GM21786 (cell line): ENCODE data around the gene ATP1B1.
A peak's percentile ranks its signal among the peaks of the same experiment; 100 is the strongest.
"Not testable (repeated sequence)": the region's sequence is repeated elsewhere in the genome, so short reads cannot be mapped to it uniquely, and the experiment has no call there.

Experiments
- ATAC-seq: cut with Tn5 transposase; IDR thresholded peaks from one replicate; pipeline ENCODE4 v1.9.1; 2021; ENCODE audit not compliant: unreplicated experiment

Gene ATP1B1

DNA sequence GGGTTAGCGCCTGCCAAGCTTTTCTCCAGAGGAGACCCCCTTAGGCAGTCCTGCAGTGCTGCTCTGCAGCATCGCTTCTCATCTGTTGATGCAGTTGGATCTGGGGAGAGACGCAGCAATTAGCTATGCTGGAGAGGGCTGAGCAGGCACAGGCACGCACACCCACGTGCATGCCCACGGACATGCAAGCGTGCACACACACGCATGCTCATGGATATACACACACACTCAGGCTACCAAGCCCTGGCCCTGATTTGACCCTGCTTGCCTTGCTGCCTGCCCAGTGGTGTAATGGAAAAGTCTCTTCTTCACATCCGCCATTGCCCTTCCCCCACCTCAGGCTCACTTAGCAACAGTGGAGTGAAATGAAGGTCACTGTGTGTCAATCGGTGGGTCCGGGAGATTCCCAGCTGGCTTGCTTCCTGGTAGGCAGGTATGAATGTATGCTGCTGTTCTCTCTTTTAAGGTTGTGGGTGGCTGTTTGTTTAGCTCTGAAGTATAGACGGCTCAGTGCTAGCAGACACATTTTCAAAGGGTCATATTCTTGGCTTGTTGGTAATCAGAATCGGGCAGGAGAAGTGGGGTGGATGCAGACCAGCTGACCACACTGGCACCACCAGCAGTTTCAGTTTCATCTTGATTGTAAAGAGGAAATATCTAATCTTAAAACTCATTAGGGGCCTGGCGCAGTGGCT lies 9.5 kb downstream of the ATP1B1 start:
- ATAC-seq = peak; percentile 76

DNA sequence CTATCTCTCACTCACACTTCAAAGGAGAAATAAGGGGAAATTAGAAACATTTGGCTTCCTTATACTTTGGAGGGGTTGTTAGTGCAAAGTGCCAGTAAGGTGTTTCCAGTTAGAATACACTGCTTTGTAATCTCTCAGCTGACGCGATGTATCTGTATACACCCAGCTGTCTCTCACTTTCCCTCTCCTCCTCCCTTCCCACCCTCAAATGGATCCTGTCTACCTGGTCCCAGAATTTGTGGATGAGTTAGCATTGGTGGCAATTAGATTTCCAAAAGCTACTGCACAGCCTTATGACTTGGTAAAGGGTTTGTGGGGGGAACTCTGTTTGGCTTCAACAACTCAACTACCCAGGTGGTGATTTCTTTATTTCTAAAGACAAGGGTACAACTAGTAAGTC lies 10.5 kb downstream of the ATP1B1 start:
- no peak for ATAC-seq

DNA sequence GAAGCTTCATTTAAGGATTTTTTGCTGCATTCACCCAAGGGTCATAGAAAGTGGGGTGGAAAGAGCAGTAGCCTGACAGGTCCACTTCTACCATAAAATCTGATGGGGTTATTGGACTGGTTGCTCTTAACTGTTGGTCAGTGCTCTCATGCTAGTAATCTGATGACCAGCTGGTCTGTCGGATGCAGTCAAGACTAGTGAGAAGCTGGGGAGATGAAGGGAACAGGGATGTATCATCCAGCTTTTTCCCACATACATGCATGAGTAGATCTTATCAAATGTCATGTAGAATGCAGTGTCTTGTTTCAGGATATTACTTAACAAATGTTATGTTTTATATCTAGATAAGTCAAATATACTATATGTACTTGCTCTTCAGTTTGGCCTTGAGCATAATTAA lies 11.1 kb downstream of the ATP1B1 start:
- no peak for ATAC-seq

DNA sequence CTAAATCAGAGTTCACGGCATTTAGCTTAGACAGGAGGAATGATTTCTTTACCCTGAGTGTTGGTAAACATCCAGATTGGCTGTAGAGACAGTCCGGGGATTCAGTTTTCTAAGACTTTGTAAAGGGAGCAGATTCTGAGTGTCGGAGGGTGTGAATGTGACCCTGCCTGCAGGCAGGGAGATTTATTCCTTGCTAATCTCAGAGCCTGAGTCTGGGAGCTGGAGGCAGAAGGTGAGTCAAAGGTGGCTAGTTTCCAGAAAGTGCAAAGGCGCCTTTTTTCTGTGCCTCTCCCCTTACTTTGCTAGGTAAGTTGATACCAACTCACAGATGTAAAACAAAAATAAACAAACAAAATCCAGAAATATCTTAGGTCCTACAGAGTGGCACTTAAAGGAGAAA lies 11.7 kb downstream of the ATP1B1 start:
- ATAC-seq = no peak

DNA sequence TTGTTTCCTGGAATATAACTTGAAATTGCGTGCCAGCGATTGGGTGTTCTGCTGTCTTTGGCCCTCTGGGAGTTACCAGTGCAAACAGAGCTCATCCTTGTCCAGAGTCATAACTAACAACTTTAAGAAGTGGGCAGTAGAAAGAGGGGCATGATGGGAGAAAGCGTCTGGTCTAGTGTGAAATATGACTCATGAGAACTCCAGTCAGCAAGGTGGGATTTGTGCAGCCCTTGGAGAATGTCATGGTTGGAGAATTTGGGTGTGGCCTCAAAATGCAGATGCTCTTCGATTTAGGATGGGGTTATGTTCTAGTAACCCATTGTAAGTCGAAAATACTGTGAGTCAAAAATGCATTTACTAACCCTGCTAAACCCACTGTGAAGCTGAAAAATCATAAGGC lies 12.9 kb downstream of the ATP1B1 start:
- no peak for ATAC-seq

DNA sequence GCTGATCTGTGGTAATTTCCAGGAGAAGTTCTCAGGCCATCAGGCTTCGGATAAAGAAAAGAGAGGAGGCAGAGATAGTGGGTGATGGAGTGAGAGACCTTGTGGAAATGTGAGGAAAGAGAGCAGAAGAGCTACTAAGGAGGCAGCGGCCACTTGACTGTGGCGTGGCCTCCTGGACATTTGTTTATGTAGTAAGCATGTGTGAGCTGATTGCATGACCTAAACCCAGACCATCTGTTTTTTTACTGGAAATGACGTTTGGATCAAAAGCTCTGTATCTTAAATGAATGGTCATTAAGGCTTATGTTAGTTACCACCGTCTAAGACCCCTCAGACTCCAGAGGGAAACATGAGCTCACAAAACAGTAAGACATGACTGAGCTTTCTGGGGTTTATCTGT lies 13.6 kb downstream of the ATP1B1 start:
- no peak for ATAC-seq

DNA sequence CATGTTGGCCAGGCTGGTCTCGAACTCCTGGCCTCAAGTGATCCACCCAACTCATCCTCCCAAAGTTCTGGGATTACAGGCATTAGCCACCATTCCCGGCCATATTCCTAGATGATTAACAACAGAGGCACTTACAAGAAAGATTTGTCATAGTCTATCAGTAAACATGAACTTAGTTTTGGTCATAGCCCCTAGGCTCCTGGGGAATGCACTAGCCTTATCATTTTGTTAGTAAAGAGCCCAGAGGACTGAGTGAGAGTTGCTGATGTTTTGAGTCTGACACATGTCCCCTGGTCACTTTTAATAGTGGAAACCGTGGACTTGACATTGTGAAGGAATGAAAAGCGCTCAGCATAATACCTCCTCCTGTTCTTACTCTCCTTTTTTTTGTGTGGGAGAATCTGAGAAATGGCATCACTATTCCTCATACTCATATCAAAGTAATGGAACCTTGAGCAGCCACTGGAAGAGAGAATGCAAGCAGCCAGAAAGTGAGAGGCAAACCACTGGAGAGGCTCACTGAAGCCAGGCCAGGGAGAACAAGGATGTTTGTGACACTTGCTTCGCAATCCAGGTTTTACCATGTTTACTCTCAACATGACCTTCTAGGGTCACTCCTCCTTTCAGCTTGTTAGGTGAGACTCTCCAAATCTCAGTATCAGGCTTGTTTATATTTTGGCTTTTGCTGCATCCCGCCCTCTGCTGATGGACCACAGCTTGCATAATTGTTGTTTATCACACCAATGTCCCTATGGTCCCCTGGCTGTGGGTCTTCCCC lies 14.8 kb downstream of the ATP1B1 start:
- ATAC-seq = no peak

DNA sequence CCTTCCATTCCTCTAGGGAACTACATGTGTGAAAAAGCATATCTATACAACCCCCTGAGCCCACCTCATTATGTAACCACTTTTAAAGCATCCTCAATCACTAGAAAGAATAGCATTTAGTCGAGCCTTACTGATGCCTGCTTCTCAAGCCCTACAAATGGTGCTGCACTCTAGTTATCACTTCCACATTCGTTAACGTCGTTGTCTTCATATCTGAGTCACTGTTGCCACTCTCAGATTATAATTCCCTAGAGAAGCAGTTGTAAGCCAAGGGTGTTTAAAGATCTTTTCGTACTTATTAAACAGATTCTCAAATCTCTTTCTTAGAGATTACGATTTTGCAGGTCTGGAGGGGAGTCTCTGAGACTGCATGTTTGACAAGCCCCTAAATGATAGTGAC lies 16.5 kb downstream of the ATP1B1 start:
- peak; percentile 81 for ATAC-seq

DNA sequence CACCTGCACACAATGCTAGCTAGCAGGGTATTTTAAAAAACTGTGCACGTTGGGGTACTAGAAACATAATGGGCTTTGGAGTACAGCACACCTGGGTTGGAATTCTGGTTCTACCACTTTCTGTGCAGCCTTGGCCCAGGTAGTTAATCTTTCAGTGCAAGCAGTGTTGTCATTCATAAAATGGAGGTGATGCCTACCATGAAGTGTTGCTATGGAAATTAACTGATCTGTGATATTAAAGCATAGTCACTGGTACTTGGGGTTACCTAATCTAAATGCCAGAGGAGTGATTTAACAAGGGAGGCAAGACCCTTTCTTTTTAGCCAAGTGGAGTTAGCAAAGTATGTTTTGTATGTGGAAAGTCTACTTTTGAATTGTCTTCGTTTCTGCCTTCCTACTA lies 18.0 kb downstream of the ATP1B1 start:
- no peak for ATAC-seq

DNA sequence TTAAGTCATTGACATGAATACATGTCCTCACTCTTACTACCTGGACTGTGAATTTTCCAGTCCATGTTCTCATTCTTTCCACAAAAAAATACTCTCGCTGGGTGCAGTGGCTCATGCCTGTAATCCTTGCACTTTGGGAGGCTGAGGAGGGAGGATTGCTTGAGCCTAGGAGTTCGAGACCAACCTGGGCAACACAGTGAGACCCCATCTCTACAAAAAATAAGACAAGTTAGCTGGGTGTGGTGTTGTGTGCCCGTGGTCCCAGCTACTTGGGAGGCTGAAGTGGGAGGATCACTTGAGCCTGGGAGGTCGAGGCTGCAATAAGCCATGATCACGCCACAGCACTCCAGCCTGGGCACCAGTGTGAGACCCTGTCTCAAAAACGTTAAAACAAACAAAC lies 19.1 kb downstream of the ATP1B1 start:
- ATAC-seq = not testable (repeated sequence)

DNA sequence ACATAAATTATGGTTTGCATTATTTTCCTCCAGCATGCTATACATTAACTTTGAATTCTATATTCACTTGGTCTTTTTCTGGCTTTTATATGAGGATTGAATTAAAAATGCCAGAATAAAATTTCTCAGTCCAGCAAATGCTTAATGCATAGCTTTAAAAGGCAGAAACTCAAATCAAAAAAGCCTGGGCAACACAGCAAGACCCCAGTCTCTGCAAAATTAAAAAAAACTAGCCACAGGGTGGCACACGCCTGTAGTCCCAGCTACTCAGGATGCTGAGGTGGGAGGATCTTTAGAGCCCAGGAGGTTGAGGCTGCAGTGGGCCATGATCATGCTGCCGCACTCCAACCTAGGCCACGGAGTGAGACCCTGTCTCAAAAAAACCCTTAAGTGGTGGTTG lies 19.8 kb downstream of the ATP1B1 start:
- no peak for ATAC-seq

DNA sequence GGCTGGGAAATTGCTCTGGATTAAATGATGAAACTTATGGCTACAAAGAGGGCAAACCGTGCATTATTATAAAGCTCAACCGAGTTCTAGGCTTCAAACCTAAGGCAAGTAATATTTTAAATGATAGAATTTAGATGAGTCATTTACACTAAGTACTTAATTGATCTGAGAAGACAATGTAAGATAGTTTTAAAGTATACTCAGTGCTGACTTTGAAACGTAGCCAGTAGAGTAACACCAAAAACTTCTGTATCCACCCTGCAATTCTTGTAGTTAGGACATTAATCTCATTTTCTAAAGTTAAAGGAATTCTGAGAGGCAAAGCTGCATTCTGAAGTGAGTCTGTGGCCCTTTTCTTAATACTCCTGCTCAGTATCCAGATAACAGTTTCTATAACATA lies 20.8 kb downstream of the ATP1B1 start:
- no peak for ATAC-seq

DNA sequence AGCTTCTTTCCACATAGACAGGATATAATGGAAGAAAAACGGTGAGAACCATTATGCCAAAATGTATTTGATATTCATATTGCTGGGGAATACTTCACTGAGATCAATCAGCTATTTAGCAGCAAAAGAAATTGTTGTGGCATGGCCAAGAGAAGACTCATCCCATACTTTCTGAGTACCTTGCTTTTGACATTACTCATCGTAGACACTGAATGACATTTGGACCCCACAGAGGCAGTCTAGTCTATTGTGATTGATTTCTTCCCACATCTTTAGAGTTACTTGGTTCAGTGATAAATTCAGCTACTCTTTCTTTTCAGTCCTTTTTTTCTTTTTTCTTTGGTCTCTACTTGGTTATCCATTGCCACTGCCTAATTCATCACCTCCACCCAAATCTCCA lies 22.1 kb downstream of the ATP1B1 start:
- ATAC-seq = no peak

DNA sequence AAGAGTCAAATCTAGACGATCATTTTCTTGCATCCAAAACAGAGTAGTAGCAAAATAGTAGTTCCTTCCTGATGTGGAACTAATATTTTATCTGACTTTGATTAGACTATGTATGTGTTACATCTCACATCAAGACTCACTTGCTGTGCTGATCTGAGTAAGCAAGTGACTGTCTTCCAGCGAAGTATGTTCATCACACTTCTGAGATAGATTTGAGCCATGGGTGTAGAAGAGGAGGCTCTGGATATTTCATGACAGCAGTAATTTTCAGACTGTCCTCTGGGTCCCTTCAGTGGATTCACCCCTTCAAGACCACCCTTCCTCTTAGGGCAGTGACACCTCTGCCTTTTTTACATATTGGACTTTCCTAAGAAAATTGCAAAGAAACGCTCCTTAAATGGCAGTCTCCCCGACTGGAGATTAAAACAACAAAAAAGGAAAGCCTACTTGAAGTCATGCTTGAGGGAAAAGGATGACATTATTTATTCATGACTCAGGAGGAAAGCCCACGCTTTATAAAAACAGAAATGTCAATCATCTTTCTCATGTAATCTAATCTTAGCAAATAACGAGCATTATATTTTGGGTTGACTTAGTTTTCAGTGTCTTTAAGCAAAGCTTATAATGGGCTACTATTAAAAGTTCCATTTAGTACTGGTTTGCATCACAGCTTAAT lies 22.8 kb downstream of the ATP1B1 start:
- no peak for ATAC-seq

DNA sequence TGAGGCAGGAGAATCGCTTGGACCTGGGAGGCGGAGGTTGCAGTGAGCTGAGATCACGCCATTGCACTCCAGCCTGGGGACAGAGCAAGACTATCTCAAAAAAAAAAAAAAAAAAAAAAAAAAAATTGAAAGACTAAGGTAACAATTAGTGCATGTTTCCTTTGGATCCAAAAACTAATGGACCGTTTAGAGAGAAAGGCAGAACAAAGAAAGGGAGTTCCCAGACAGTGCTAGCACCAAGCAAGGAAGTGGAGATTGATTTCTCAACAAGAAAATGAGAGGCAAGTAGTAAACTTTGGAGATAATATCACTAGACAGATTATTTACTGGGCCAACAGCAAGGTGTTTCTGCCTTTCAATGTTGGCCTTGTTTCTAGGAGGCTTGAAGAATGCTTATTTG lies 24.2 kb downstream of the ATP1B1 start:
- no peak for ATAC-seq

DNA sequence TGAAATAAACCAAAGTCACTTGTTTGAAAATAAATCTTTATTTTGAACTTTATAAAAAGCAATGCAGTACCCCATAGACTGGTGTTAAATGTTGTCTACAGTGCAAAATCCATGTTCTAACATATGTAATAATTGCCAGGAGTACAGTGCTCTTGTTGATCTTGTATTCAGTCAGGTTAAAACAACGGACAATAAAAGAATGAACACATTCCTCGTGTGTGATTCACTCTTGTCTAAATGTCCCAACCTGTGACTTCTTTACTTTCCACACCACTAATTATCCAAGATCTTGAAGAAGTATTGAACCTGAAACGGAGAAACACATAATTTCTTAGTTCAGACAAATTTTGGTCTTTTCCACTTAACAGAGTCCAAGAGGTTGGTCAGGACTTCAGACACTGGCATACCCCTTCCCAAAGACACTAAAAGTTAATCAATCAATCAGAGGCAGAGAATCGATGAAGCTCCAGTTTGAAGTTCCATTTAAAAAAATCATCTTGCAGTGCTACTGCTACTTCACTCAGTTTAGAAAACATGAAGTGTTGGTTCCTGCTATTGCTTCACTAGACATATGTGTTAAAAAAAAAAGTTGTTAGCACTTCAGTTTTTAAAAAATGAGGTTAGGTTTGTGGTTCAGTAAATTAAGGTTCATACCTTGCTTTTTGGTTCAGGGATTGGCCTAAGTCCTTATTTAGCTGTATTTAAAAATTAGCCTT lies 26.2 kb downstream of the ATP1B1 start:
- ATAC-seq = no peak

DNA sequence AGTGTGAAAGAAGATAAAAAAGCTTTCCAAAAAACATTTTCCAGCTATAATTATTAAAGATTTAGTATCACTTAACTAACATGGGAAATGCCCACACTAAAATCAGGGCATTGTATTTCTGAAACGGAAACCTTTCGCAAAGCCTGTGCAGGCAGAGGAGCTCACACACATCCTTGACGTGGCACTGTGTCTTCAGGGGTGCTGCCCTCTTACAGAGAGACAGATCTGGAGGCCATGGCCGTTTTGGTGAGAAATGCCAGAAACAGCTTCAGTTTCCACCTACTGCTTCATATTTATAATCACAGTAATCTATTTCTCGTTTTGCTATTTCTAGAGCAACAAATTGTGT lies 26.7 kb downstream of the ATP1B1 start:
- ATAC-seq = no peak

DNA sequence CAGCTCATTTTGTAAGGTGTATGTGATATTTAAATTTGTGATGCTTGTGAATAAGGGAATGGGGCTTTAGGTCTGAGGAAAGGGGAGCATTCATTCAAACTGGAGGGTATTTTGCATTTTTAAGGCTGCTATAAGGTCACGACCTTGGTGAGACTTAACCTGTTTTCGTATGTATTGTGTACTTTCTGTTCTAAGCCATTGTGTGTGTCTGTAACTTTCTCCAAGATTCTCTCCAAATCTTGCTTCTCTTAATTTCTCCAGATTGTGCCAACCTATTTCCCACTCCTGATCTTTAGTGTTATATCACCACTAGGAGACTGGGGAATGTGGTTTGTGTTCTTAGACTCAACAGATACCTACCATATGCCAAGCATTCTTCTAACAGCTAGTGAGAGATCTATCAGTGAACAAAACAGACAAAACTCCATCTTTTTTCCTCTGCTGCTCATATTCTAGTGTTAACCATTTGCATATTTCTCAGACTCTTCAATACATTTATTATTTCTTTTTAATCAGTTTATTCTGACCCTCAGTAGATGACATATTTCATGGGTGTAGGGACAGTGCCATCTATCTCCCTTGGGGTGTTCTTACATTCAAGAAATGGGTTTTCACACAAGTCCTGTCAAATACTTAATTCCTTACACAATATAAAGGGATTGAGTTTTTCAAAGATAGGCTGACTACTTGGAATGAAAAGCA lies 27.5 kb downstream of the ATP1B1 start:
- no peak for ATAC-seq

DNA sequence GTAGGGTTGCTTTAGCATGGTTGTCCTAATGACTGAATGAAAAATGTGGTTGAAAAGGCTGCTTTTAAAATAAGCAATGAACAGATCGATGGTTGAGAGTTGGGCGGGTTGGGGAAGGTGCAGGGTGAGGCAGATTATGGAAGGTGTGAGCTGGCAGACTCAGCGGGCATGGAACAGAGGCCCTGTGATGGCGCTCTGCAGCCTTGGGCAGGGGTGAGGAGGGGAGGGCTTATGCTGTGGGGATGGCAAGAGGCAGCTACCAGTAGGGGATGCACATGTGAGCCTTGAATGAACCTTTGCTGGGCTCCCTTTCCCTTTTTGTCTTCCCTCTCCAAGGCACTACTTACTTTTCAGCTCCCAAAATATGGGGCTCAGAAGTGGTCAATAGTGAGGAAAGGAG lies 30.9 kb downstream of the ATP1B1 start:
- ATAC-seq = no peak

DNA sequence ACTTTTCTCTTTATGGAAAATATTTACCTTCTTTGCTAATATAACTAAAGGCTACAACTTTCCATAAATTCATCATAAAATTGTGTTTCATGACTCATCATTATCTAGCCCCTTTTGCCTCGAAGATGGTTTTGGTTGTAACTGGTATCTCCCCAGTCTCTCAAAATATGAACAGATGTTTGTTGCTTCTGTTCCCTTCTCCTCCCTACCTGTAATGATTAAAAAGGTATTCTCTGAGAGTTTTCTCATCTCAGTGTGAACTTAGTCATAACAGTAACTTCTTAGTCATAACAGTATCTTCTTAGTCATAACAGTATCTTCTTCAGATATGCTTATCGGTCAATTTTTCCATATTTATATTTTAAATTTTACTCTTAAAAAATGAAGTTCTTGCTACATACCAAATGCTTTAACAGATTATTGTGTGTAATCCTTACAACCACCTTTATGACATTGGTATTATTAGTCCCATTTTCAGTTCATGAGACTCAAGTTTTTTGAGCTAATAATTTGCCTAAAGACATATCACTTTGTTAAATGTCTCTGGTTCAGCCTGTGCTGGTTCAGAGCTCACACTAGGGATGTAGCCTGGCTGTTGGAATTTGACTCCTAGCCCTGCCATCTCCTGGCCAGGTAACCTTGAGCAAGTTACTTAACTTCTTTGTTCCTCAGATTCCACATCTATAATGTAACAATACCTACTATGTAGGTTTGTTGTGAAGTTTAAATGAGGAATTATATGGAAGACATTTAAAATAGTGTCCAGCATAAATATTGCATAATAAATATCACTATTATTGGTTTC lies 32.6 kb downstream of the ATP1B1 start:
- peak; percentile 94 for ATAC-seq
